HFFc6 (cell line): ENCODE data around the gene RAB3A. TPM values are rescaled to one million over a fixed set of nuclear protein-coding genes. Genes with fewer than 3 reads are reported as not detected.

Source experiments
- DNase-seq: peaks from one replicate; pipeline ENCODE4 v3.0.0-alpha.2; 2018
- H3K27ac Mint-ChIP-seq: 2 replicates; pipeline ENCODE4 v1.8.0; 2020; ENCODE audit warnings: mild to moderate bottlenecking, mixed read lengths
- H3K27me3 Mint-ChIP-seq: 2 replicates; pipeline ENCODE4 v1.8.0; 2021; ENCODE audit warnings: mild to moderate bottlenecking, moderate library complexity, mixed read lengths; ENCODE audit not compliant: insufficient read depth
- H3K36me3 Mint-ChIP-seq: 2 replicates; pipeline ENCODE4 v1.8.0; 2021; ENCODE audit warnings: low read depth, mixed read lengths
- H3K4me1 Mint-ChIP-seq: 2 replicates; pipeline ENCODE4 v1.8.0; 2020; ENCODE audit warnings: low read depth, mixed read lengths
- H3K4me3 Mint-ChIP-seq: 2 replicates; pipeline ENCODE4 v1.8.0; 2020; ENCODE audit warnings: mild to moderate bottlenecking, moderate library complexity, mixed read lengths
- H3K9me3 Mint-ChIP-seq: 2 replicates; pipeline ENCODE4 v1.8.0; 2020; ENCODE audit warnings: mild to moderate bottlenecking, mixed read lengths
- CTCF ChIP-seq: fragments of 200-600 bp; sonication (generic); IDR thresholded peaks from 2 replicates; pipeline ENCODE4 v1.5.0; 2021; ENCODE audit warnings: antibody characterized with exemption, mild to moderate bottlenecking
- total RNA-seq, 6 experiments: library from RNA; stranded (reverse); fragmentation: NEBNext Ultra II Directional; extraction: Animal tissue kit (Norgen Biotek cat#: 25700); gene quantifications; 2 replicates in 1 of 6; 3 replicates in 5 of 6; pipeline ENCODE4 v1.2.3, GENCODE V29; 2021

Gene RAB3A
- total RNA-seq, 6 experiments from 2014 or later = 6.1 to 9.0 (median 7.3) TPM

GRCh38 chr19:18185538-18185937 is 18.3 kb downstream of the RAB3A start:
- Mint-ChIP-seq H3K36me3 (no peaks in the 10 kb centered on the region), H3K4me3 (no peak overlapping the region), H3K9me3 (no peaks in the 10 kb centered on the region), H3K4me1 (no peaks in the 10 kb centered on the region), H3K27me3 (peaks cover 9% of the 10 kb centered on the region), H3K27ac (no peak overlapping the region)
- no peak for DNase-seq
- TF ChIP-seq CTCF = no peak

GRCh38 chr19:18183529-18183928 is 20.3 kb downstream of the RAB3A start:
- Mint-ChIP-seq H3K36me3 (no peaks in the 10 kb centered on the region), H3K27me3 (peaks cover 7% of the 10 kb centered on the region), H3K4me1 (no peaks in the 10 kb centered on the region), H3K4me3 (no peak overlapping the region), H3K27ac (no peak overlapping the region), H3K9me3 (no peaks in the 10 kb centered on the region)
- no peak for TF ChIP-seq CTCF
- DNase-seq = no peak

- no peaks in the 10 kb centered on the region for H3K9me3 Mint-ChIP-seq
- DNase-seq = no peak
- peaks cover 6% of the 10 kb centered on the region for H3K4me1 Mint-ChIP-seq
- TF ChIP-seq CTCF = no peak
- peaks cover 8% of the 10 kb centered on the region for H3K27me3 Mint-ChIP-seq
- no peaks in the 10 kb centered on the region for H3K36me3 Mint-ChIP-seq
- no peak overlapping the region for H3K4me3 Mint-ChIP-seq
- no peak overlapping the region for H3K27ac Mint-ChIP-seq
These were observed 23.9 kb downstream of the RAB3A start for GRCh38 chr19:18179957-18180356.

- Mint-ChIP-seq H3K4me1 (peaks cover 11% of the 10 kb centered on the region), H3K27ac (no peak overlapping the region), H3K36me3 (no peaks in the 10 kb centered on the region), H3K4me3 (no peak overlapping the region), H3K27me3 (peaks cover 6% of the 10 kb centered on the region), H3K9me3 (no peaks in the 10 kb centered on the region)
- no peak for DNase-seq
- TF ChIP-seq CTCF = no peak
These were observed 27.2 kb downstream of the RAB3A start for GRCh38 chr19:18176367-18177310.

GRCh38 chr19:18174983-18175382 is 28.9 kb downstream of the RAB3A start:
- DNase-seq = no peak
- Mint-ChIP-seq H3K27ac (no peak overlapping the region), H3K9me3 (no peaks in the 10 kb centered on the region)

More at GRCh38 chr19:18174983-18175382, 28.9 kb downstream of the RAB3A start:
- TF ChIP-seq CTCF = no peak
- H3K36me3 Mint-ChIP-seq = peaks cover 5% of the 10 kb centered on the region; the same call in 1 of the 2 replicates
- H3K4me3 Mint-ChIP-seq = no peak overlapping the region
- H3K27me3 Mint-ChIP-seq = peaks cover 6% of the 10 kb centered on the region
- H3K4me1 Mint-ChIP-seq = peaks cover 11% of the 10 kb centered on the region
